HL-60 (cell line): Measurements from ENCODE around the gene TAF1C.

Experiments
- CTCF ChIP-seq: IDR thresholded peaks from one replicate; pipeline ENCODE4 v1.5.1; 2011; ENCODE audit warnings: low read length, control low read depth, inconsistent platforms; ENCODE audit not compliant: insufficient read depth
- POLR2AphosphoS5 ChIP-seq: IDR thresholded peaks from 2 replicates; pipeline ENCODE4 v1.6.1; 2012; ENCODE audit warnings: low read depth

GRCh38 chr16:84218176-84218823 lies 31.4 kb upstream of the TAF1C start:
- TF ChIP-seq CTCF (no peak), POLR2AphosphoS5 (no peak)
